ENCODE results near the gene KRTAP10-1.

Gene KRTAP10-1

GRCh38 chr21:44506279-44507255 is 33.4 kb downstream of the KRTAP10-1 start:
- TF ChIP-seq GATA3 (IDR thresholded peaks at IDR 0.05; ENCODE audit: low read depth, low read length) = no peak
- TF ChIP-seq GATA2 (IDR thresholded peaks at IDR 0.05; ENCODE audit: low read depth, low read length) = no peak

DNA sequence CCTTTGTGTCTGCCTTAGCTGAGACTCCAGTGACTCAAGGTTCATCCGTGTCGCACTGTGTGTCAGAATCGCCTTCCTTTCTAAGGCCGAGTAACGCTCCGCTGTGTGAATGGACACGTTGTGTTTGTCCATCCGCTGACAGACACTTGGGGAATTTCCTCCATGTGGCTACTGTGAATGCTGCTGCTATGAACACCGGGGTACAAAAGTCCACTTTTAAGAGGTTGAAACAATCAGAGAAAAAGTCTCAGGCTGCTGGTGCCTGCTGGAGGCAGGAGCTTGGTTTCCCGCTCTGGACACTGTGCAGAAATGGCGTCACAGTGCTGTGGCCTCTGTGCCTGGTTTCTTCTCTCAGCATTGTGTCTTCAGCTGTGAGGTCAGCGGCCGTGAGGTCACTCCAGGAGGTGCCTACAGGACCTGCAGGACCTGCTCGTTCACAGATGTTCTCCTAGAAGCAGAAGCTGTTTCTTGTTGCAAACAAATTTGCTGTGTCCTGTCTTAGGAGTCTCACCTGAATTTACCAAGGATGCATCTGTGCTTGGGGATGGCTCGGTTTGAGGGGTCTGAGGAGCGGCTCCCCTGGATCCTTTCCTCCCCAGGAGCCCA is 34.2 kb downstream of the KRTAP10-1 start:
- TF ChIP-seq GATA3 (IDR thresholded peaks at IDR 0.05; ENCODE audit: low read depth, low read length) = no peak
- TF ChIP-seq GATA2 (IDR thresholded peaks at IDR 0.05; ENCODE audit: low read depth, low read length) = no peak

- TF ChIP-seq GATA3 (IDR thresholded peaks at IDR 0.05; ENCODE audit: low read depth, low read length) (no peak), GATA2 (IDR thresholded peaks at IDR 0.05; ENCODE audit: low read depth, low read length) (no peak)
Observed at GRCh38 chr21:44503901-44504399, 36.0 kb downstream of the KRTAP10-1 start.

GRCh38 chr21:44502171-44502958 is 37.6 kb downstream of the KRTAP10-1 start:
- TF ChIP-seq GATA2 (IDR thresholded peaks at IDR 0.05; ENCODE audit: low read depth, low read length) (no peak), GATA3 (IDR thresholded peaks at IDR 0.05; ENCODE audit: low read depth, low read length) (no peak)

- TF ChIP-seq GATA3 (IDR thresholded peaks at IDR 0.05; ENCODE audit: low read depth, low read length) (no peak), GATA2 (IDR thresholded peaks at IDR 0.05; ENCODE audit: low read depth, low read length) (no peak)
Observed at GRCh38 chr21:44500111-44500510, 39.9 kb downstream of the KRTAP10-1 start.

DNA sequence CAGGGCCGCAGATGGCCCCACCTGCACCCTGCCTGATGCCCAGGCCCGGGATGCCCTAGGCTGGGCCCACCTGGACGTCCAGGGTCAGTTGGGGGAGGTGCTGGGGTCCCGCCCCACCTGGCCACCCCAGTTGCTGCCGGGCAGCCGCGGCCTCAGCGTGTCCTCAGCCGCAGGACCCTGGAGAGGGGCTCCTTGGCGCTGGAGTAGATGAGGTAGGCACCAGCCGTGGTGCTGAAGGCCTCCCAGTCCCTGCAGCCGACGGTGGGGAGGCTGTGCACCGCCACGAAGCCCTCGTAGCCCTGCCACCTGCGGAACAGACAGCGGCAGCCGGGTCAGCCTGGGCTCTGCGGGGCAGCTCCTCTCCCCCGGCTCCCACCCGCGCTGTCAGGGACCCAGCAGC is 40.4 kb downstream of the KRTAP10-1 start:
- TF ChIP-seq GATA2 (IDR thresholded peaks at IDR 0.05; ENCODE audit: low read depth, low read length) = no peak
- TF ChIP-seq GATA3 (IDR thresholded peaks at IDR 0.05; ENCODE audit: low read depth, low read length) = no peak

DNA sequence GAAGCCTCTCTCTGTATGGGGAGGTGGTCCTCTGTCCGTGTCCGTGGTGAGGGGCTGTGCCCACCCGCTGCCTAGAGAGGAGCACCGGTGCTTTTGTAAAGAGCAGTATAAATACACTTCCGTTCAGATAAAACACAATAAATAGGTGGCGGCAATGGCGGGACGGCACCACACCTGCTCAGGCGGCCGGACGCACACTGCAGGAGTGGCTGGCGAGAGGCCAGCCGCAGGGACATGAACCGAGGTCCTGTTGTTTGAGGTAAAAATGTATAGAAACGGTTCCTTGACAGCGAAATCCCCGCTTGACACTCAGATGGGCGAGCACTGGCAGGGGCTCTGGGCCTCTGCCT is 40.8 kb downstream of the KRTAP10-1 start:
- TF ChIP-seq GATA3 (IDR thresholded peaks at IDR 0.05; ENCODE audit: low read depth, low read length) (no peak), GATA2 (IDR thresholded peaks at IDR 0.05; ENCODE audit: low read depth, low read length) (no peak)

DNA sequence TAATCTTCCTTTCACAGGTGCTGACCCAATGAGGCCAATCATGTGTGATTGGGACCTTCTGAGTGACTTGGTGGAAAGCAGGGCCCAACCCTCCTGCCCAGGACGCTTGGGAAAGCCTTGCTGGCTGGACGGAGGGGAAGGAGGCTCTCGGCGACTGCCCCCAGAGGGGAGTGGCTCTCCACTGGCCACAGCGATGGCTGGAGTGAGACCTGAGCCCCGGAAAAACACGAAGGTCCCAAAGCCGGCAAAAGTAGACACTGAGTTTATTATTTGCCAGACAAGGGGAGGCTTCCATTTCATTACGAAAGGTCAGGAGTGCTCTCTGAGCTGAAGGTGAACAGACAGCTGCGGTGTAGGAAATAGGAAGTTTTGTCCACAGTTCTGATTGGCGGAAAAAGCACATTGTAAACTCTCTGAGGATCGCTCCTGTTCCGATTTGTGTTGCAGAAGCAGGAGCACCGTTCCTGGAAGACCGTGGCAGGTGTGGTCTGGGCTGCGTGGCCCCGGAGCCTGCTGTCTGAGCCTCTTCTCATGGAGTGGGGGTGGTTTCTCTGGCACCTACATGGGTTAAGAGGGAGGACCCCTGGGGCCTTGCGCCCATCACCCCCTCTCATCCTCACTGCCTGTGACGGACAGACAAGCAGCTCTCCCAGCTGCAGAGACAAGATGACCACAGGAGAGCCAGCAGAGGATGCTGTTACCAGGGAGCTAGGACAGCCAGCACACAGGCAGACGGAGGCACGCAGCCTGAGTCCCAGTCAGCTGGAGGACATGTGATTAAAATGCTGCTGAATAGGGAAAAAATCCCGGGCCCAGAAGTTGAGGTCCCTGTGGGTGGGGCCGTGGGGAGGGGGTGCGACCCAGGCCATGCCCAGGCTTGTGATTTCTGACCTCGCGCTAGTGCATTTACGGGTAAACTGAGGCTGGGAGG is 41.5 kb downstream of the KRTAP10-1 start:
- TF ChIP-seq GATA3 (IDR thresholded peaks at IDR 0.05; ENCODE audit: low read depth, low read length) = no peak
- TF ChIP-seq GATA2 (IDR thresholded peaks at IDR 0.05; ENCODE audit: low read depth, low read length) = no peak

- TF ChIP-seq GATA3 (IDR thresholded peaks at IDR 0.05; ENCODE audit: low read depth, low read length) = no peak
- TF ChIP-seq GATA2 (IDR thresholded peaks at IDR 0.05; ENCODE audit: low read depth, low read length) = no peak
Observed at GRCh38 chr21:44497703-44498126, 42.3 kb downstream of the KRTAP10-1 start.

- TF ChIP-seq GATA3 (IDR thresholded peaks at IDR 0.05; ENCODE audit: low read depth, low read length) (no peak), GATA2 (IDR thresholded peaks at IDR 0.05; ENCODE audit: low read depth, low read length) (no peak)
Observed at GRCh38 chr21:44496564-44497550, 43.1 kb downstream of the KRTAP10-1 start.

- TF ChIP-seq GATA2 (IDR thresholded peaks at IDR 0.05; ENCODE audit: low read depth, low read length) = no peak
- no peak for TF ChIP-seq GATA3 (IDR thresholded peaks at IDR 0.05; ENCODE audit: low read depth, low read length)
Observed at GRCh38 chr21:44495611-44496563, 44.1 kb downstream of the KRTAP10-1 start.
